CD14-positive monocyte (primary cell): Measurements from ENCODE around the gene VPS35L. TPM values are rescaled to one million over a fixed set of nuclear protein-coding genes. Genes with fewer than 3 reads are reported as not detected.
A peak's percentile ranks its signal among the peaks of the same experiment; 100 is the strongest.

ENCODE experiments used
- DNase-seq, 3 donors: peaks; one replicate each; pipeline ENCODE4 v3.0.0-alpha.2; 2011 to 2022
- H2AFZ ChIP-seq: 2 replicates; pipeline ENCODE4 v1.6.0; 2012; ENCODE audit warnings: mild to moderate bottlenecking, low read depth, low read length, inconsistent platforms; ENCODE audit not compliant: insufficient read depth, poor library complexity, severe bottlenecking
- H3K27ac ChIP-seq, 2 donors: 1 replicate in 1 of 2; 2 replicates in 1 of 2; pipeline ENCODE4 v1.5.1; 2012 to 2013; ENCODE audit warnings: low read length in 2 of 2, control low read depth in 1 of 2, inconsistent platforms in 1 of 2, low read depth in 1 of 2, mild to moderate bottlenecking in 1 of 2
- H3K27me3 ChIP-seq, 2 donors: one replicate each; pipeline versions ENCODE4 v1.6.0 to v1.6.1; 2011 to 2013; ENCODE audit warnings: low read length in 2 of 2; ENCODE audit not compliant: control insufficient read depth in 2 of 2, insufficient read depth in 2 of 2
- H3K36me3 ChIP-seq, 2 donors: replicated peaks in 1 of 2; 1 replicate in 1 of 2; 2 replicates in 1 of 2; pipeline versions ENCODE4 v1.5.1 to v1.6.1; 2012 to 2013; ENCODE audit warnings: low read length in 2 of 2, control low read depth in 1 of 2, inconsistent platforms in 1 of 2, mild to moderate bottlenecking in 1 of 2; ENCODE audit not compliant: insufficient read depth in 2 of 2, control insufficient read depth in 1 of 2
- H3K4me1 ChIP-seq, 2 donors: 1 replicate in 1 of 2; 2 replicates in 1 of 2; pipeline versions ENCODE4 v1.5.1 to v1.6.1; 2012 to 2013; ENCODE audit warnings: low read length in 2 of 2, control low read depth in 1 of 2, inconsistent platforms in 1 of 2, mild to moderate bottlenecking in 1 of 2, moderate library complexity in 1 of 2; ENCODE audit not compliant: insufficient read depth in 2 of 2, control insufficient read depth in 1 of 2
- H3K4me2 ChIP-seq: replicated peaks from 2 replicates; pipeline ENCODE3; 2012; ENCODE audit warnings: low read length, moderate library complexity, mild to moderate bottlenecking; ENCODE audit not compliant: poor library complexity, severe bottlenecking; ENCODE audit errors: extremely low read depth
- H3K4me3 ChIP-seq, 3 experiments: fragments of 200-600 bp in 1 of 3; sonication (generic) in 1 of 3; replicated peaks in 1 of 3; 1 replicate in 2 of 3; 2 replicates in 1 of 3; pipeline ENCODE4 v1.5.1; 2011 to 2013; ENCODE audit warnings: low read length in 3 of 3, mild to moderate bottlenecking in 3 of 3, control low read depth in 2 of 3, low read depth in 2 of 3, inconsistent platforms in 1 of 3, moderate library complexity in 1 of 3
- H3K79me2 ChIP-seq: 2 replicates; pipeline ENCODE4 v1.6.0; 2012; ENCODE audit warnings: mild to moderate bottlenecking, control low read depth, inconsistent platforms, low read length, moderate library complexity; ENCODE audit not compliant: insufficient read depth
- H3K9ac ChIP-seq: 2 replicates; pipeline ENCODE4 v1.6.0; 2017; ENCODE audit warnings: low read length, mild to moderate bottlenecking; ENCODE audit not compliant: insufficient read depth, poor library complexity, severe bottlenecking
- H3K9me3 ChIP-seq, 2 donors: replicated peaks in 1 of 2; 1 replicate in 1 of 2; 2 replicates in 1 of 2; pipeline versions ENCODE4 v1.5.1 to v1.6.1; 2012 to 2013; ENCODE audit warnings: low read length in 2 of 2, control low read depth in 1 of 2; ENCODE audit not compliant: control insufficient read depth in 1 of 2, insufficient read depth in 1 of 2
- H4K20me1 ChIP-seq: 2 replicates; pipeline ENCODE4 v1.6.0; 2012; ENCODE audit warnings: mild to moderate bottlenecking, low read length, control low read depth, moderate library complexity; ENCODE audit not compliant: insufficient read depth
- H3K27ac Mint-ChIP-seq, 7 donors: one replicate each; pipeline ENCODE4 v1.8.0; 2020; ENCODE audit warnings: mild to moderate bottlenecking in 7 of 7, mixed read lengths in 7 of 7, moderate library complexity in 6 of 7, inconsistent platforms in 2 of 7
- H3K27me3 Mint-ChIP-seq, 3 donors: one replicate each; pipeline ENCODE4 v1.8.0; 2021 to 2022; ENCODE audit warnings: low read depth in 3 of 3, mild to moderate bottlenecking in 3 of 3, mixed read lengths in 3 of 3, moderate library complexity in 3 of 3, inconsistent platforms in 1 of 3
- H3K36me3 Mint-ChIP-seq, 2 donors: one replicate each; pipeline ENCODE4 v1.8.0; 2020; ENCODE audit warnings: mixed read lengths in 2 of 2, inconsistent platforms in 1 of 2, mild to moderate bottlenecking in 1 of 2
- H3K4me1 Mint-ChIP-seq: one replicate; pipeline ENCODE4 v1.8.0; 2020; ENCODE audit warnings: mild to moderate bottlenecking, mixed read lengths
- H3K4me3 Mint-ChIP-seq, 2 donors: one replicate each; pipeline ENCODE4 v1.8.0; 2020; ENCODE audit warnings: mild to moderate bottlenecking in 2 of 2, mixed read lengths in 2 of 2, moderate library complexity in 1 of 2
- H3K9me3 Mint-ChIP-seq, 7 donors: one replicate each; pipeline ENCODE4 v1.8.0; 2020 to 2022; ENCODE audit warnings: mixed read lengths in 7 of 7, mild to moderate bottlenecking in 6 of 7, moderate library complexity in 6 of 7, inconsistent platforms in 2 of 7
- WGBS: methylation state at CpG from one replicate; pipeline ENCODE4 v1.1.5; 2013; ENCODE audit warnings: missing lambda C conversion rate; ENCODE audit not compliant: insufficient coverage; 5-methylcytosine and 5-hydroxymethylcytosine counted together
- intact Hi-C, 2 donors: fragments of 100-400 bp; cut with micrococcal nuclease; formaldehyde crosslinking; loops; one replicate each; pipeline versions ENCODE4 v1.15.0 to v1.15.1; 2023
- polyA plus RNA-seq, 3 donors: library from polyadenylated mRNA; depleted of rRNA in 1 of 3; unstranded in 2 of 3; stranded (reverse) in 1 of 3; fragments of 300-500 nt in 2 of 3; fragments of >200 nt in 1 of 3; fragmentation: Illumina TruSeq in 2 of 3; gene quantifications; 1 replicate in 2 of 3; 2 replicates in 1 of 3; pipeline ENCODE4 v1.2.3, GENCODE V29; 2012 to 2021
- TF ChIP-seq, protein P1 (sequence below): fragments of 200-600 bp; IDR thresholded peaks from one replicate; pipeline ENCODE4 v1.8.0; 2022; ENCODE audit warnings: antibody characterized with exemption, mild to moderate bottlenecking

Gene VPS35L
- polyA plus RNA-seq, 3 donors, result 29.7 to 51.4 (median 48.8) TPM

DNA sequence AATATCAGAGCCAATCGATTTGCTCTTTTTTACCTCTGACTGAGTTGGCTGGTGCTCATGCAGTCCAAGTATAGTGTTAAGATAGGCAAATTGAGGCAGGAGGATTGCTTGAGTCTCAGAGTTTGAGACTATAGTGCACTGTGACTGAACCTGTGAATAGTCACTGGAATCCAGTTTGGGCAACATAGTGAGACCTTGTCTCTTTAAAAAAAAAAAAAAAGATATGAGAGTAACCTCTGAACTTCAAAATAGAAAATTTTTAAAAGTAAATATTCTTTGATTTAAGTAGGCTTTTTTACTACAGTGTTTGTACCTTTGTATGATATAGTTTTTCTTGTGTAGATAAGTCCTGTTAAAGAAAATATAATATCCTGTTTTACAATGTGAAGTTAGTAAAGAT is 28.3 kb upstream of the VPS35L start:
- no peak overlapping the region for H3K4me3 Mint-ChIP-seq
- H3K4me3 ChIP-seq, result no peak overlapping the region
- no peaks in the 10 kb centered on the region for H4K20me1 ChIP-seq

GRCh38 chr16:19528666-19529065 is 26.8 kb upstream of the VPS35L start:
- no peak for DNase-seq
- Mint-ChIP-seq H3K27me3 (peaks cover 0 to 1% (median 0%) of the 10 kb centered on the region in 3 donors), H3K9me3 (no peaks in the 10 kb centered on the region), H3K4me1 (peaks cover 13% of the 10 kb centered on the region), H3K4me3 (no peak overlapping the region), H3K27ac (peak overlapping the region in 2 of 7 donors; percentile 61 to 73), H3K36me3 (peaks cover 37 to 40% of the 10 kb centered on the region in 2 donors)
- peaks cover 62% of the 10 kb centered on the region for H3K79me2 ChIP-seq
- H3K9ac ChIP-seq, result no peak overlapping the region
- H3K4me2 ChIP-seq, result no peak overlapping the region
- H3K9me3 ChIP-seq, result no peaks in the 10 kb centered on the region
- intact Hi-C loops, result no loop called here
- H3K36me3 ChIP-seq, result peaks cover 21 to 55% of the 10 kb centered on the region in 2 donors
- no peak overlapping the region for H3K4me3 ChIP-seq
- no peaks in the 10 kb centered on the region for H4K20me1 ChIP-seq
- H3K27ac ChIP-seq, result no peak overlapping the region
- TF ChIP-seq, protein P1, sequence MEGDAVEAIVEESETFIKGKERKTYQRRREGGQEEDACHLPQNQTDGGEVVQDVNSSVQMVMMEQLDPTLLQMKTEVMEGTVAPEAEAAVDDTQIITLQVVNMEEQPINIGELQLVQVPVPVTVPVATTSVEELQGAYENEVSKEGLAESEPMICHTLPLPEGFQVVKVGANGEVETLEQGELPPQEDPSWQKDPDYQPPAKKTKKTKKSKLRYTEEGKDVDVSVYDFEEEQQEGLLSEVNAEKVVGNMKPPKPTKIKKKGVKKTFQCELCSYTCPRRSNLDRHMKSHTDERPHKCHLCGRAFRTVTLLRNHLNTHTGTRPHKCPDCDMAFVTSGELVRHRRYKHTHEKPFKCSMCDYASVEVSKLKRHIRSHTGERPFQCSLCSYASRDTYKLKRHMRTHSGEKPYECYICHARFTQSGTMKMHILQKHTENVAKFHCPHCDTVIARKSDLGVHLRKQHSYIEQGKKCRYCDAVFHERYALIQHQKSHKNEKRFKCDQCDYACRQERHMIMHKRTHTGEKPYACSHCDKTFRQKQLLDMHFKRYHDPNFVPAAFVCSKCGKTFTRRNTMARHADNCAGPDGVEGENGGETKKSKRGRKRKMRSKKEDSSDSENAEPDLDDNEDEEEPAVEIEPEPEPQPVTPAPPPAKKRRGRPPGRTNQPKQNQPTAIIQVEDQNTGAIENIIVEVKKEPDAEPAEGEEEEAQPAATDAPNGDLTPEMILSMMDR, result no peak
- no peak overlapping the region for H2AFZ ChIP-seq
- H3K4me1 ChIP-seq, result peaks cover 10 to 15% of the 10 kb centered on the region in 2 donors
- no peaks in the 10 kb centered on the region for H3K27me3 ChIP-seq
- WGBS, result 100% methylated on average over 3 of the region's 3 CpGs

More for the DNA sequence above, 28.3 kb upstream of the VPS35L start:
- H3K4me1 Mint-ChIP-seq, result peaks cover 16% of the 10 kb centered on the region
- H3K27me3 ChIP-seq, result no peaks in the 10 kb centered on the region
- TF ChIP-seq, protein P1, result no peak
- no peaks in the 10 kb centered on the region for H3K9me3 ChIP-seq
- peaks cover 22 to 29% of the 10 kb centered on the region in 2 donors for H3K36me3 Mint-ChIP-seq
- no peak overlapping the region for H2AFZ ChIP-seq
- WGBS, result no CpG with 5 or more reads among the region's 1 CpG
- H3K4me2 ChIP-seq, result no peak overlapping the region
- H3K4me1 ChIP-seq, result peaks cover 14 to 28% of the 10 kb centered on the region in 2 donors
- peaks cover 62% of the 10 kb centered on the region for H3K79me2 ChIP-seq
- peaks cover 16 to 39% of the 10 kb centered on the region in 2 donors for H3K36me3 ChIP-seq
- no peak overlapping the region for H3K27ac ChIP-seq
- no peak overlapping the region for H3K27ac Mint-ChIP-seq
- H3K9me3 Mint-ChIP-seq, result no peaks in the 10 kb centered on the region
- H3K27me3 Mint-ChIP-seq, result peaks cover 0 to 2% (median 0%) of the 10 kb centered on the region in 3 donors
- DNase-seq, result no peak
- no peak overlapping the region for H3K9ac ChIP-seq
- intact Hi-C loops, result no loop called here
